ENCODE results near the gene ZNF683.
"Not testable (repeated sequence)": the region's sequence is repeated elsewhere in the genome, so short reads cannot be mapped to it uniquely, and the experiment has no call there.

- TF ChIP-seq MAZ (CRISPR knock-in tag; conservative IDR thresholded peaks at IDR 0.05 in 1 of 2, IDR thresholded peaks at IDR 0.05 in 1 of 2); ETV5 (CRISPR knock-in tag; IDR thresholded peaks at IDR 0.05; ENCODE audit: low read depth): not testable (repeated sequence)
Measured at GRCh38 chr1:26385063-26385462, 12.5 kb upstream of the ZNF683 start.
